Activated naive CD4-positive, alpha-beta T cell treated with anti-CD3 and anti-CD28 coated beads, Interleukin-2, amount 50 U/mL, for 72 hours (primary cell): ENCODE data around the gene CLEC4G. TPM values are rescaled to one million over a fixed set of nuclear protein-coding genes. Genes with fewer than 3 reads are reported as not detected.
A peak's percentile ranks its signal among the peaks of the same experiment; 100 is the strongest.
"Not testable (repeated sequence)": the region's sequence is repeated elsewhere in the genome, so short reads cannot be mapped to it uniquely, and the experiment has no call there.

Source experiments
- ATAC-seq, 2 donors: fragments of 150-1000 bp; cut with Tn5 transposase; 2 replicates each; pipeline ENCODE4 v1.10.0; 2021; ENCODE audit warnings: mild to moderate bottlenecking in 2 of 2, moderate library complexity in 2 of 2
- DNase-seq, 2 donors: peaks; one replicate each; pipeline ENCODE4 v3.0.0; 2021 to 2022; ENCODE audit warnings: low spot score in 2 of 2
- H3K27ac Mint-ChIP-seq, 2 donors: one replicate each; pipeline ENCODE4 v1.8.0; 2022; ENCODE audit warnings: mild to moderate bottlenecking in 2 of 2, mixed read lengths in 2 of 2
- H3K36me3 Mint-ChIP-seq, 2 donors: one replicate each; pipeline ENCODE4 v1.8.0; 2022; ENCODE audit warnings: mixed read lengths in 2 of 2
- H3K9me3 Mint-ChIP-seq, 2 donors: one replicate each; pipeline ENCODE4 v1.8.0; 2022; ENCODE audit warnings: mixed read lengths in 2 of 2
- total RNA-seq, 2 donors: library from RNA; stranded (reverse); gene quantifications; one replicate each; pipeline ENCODE4 v1.2.3, GENCODE V29; 2022

CLEC4G gene
- total RNA-seq, 2 donors from 2014 or later, result not detected

DNA sequence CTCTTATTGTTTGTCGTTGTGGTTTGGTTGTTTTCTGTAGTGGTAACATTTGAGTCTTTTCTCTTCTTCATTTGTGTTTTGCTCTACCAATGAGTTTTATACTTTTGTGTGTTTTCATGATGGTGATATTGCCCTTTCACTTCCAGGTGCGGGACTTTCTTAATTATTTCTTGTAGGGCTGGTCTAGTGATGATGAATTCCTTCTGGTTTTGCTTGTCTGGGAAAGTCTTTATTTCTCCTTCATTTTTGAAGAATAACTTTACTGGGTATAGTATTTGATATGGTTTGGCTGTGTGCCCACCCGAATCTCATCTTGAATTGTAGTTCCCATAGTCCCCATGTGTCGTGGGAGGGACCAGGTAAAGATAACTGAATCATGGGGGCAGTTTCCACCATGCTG lies 24.3 kb upstream of the CLEC4G start:
- Mint-ChIP-seq H3K36me3 (peaks cover 46 to 54% of the 10 kb centered on the region in 2 donors), H3K27ac (no peak overlapping the region), H3K9me3 (peaks cover 39 to 52% of the 10 kb centered on the region in 2 donors)
- DNase-seq, result no peak
- no peak for ATAC-seq

DNA sequence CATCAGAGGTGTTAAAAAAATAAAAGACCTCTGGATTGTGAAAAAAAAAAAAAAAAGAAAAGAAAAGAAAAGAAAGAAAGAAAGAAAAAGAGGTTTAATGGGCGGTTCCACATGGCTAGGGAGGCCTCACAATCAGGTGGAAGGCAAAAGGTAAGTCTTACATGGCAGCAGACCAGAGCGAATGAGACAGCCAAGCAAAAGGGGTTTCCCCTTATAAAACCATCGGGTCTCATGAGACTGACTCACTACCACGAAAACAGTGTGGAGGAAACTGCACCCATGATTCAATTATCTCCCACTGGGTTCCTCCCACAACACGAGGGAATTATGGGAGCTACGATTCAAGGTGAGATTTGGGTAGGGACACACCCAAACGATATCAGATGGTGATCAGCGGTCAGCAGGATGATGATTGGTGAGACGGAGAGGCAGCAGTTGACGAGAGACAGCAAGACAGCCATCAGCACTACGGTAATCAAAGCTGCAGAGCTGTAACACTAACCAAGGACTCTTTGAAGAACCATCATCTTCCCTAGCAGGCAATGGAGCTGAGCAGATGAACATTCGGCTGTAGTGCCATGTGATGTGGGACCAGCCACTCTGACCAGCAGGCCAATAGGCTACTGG lies 19.4 kb upstream of the CLEC4G start:
- peaks cover 25 to 44% of the 10 kb centered on the region in 2 donors for H3K9me3 Mint-ChIP-seq
- peaks cover 22 to 36% of the 10 kb centered on the region in 2 donors for H3K36me3 Mint-ChIP-seq
- DNase-seq, result peak; percentile 38 to 66
- ATAC-seq, result peak; percentile 96 to 99
- peak overlapping the region in 1 of 2 donors; percentile 31 for H3K27ac Mint-ChIP-seq

DNA sequence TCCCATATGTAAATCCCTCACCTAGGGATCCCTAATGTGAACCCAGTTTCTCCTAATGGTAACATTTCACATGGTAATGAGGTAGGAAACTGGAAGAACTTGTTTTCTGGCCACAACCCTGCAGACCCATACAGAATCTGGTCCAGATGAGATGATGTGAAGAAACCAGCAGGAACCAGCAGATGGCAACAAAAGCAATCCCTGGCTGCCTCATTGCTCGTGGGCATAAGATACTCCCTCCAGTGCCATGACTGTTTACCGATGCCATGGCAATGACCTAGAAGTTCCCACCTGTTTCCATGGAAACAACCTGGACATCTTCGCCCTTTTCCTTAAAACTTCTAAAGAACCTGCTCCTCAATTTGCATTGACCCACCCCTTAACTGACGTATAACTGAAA lies 16.8 kb upstream of the CLEC4G start:
- peaks cover 11 to 31% of the 10 kb centered on the region in 2 donors for H3K36me3 Mint-ChIP-seq
- H3K27ac Mint-ChIP-seq, result no peak overlapping the region
- ATAC-seq (no peak), DNase-seq (no peak)
- H3K9me3 Mint-ChIP-seq, result peaks cover 16 to 26% of the 10 kb centered on the region in 2 donors

DNA sequence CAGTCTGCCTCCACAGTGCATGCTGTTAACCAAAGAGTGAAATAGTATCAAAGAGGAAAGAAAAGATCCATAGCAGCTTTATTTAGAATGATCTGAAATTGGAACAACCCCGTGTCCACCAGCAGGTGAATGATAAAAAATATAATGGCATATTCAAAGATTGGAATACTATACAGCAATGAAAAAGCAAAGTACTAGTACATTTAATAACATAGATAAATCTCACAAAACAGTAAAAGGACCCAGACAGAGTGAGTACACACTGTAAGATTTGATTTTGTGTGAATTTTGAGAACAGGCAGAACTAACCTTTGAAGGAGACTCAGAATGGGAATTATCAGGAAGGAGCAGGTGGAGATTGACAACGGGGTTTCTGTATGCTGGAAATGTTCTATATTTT lies 16.3 kb upstream of the CLEC4G start:
- peaks cover 7 to 31% of the 10 kb centered on the region in 2 donors for H3K36me3 Mint-ChIP-seq
- no peak overlapping the region for H3K27ac Mint-ChIP-seq
- no peak for ATAC-seq

DNA sequence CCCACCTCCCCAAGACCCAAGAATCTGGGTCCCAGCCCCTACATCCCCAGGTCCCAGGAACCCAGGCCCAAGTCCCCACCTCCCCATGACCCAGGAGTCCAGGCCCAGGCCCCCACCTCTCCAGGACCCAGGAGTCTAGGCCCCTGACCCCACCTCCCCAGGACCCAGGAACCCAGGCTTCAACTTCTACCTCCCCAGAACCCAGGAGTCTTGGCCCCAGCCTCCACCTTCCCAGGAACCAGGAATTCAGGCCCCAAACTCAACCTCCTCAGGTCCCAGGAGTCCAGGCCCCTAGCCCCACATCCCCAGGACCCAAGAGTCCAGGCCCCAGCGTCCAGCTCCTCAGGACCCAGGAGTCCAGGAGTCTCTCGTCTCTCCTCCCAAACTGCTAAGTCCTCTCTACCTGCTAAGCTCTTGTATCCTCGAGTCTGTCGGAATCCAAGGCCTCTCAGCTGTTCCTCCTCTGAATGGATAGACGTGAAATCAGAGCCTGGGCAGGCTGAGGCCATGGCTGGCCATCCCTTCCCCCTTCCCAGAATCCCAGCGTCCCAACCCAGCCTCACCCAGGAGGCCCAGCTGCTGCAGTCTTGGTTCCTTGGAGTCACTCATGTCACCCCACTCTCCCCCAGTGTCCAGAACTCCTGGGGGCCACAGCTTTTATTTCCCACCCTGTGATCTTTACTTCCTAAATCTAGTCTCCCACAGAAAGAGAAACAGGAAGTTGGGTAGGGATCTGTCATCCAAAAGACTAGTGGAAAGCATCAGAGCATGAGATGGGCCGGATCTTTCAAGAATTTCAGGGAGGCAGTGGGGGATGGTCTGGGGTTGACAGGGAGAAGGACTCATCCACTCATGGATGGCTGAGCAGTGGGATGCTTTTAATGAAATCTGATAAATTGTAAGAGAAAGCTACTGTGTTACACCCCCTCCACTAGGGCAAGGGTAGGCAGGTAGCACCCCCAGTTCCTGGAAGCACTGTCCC lies 15.3 kb upstream of the CLEC4G start, which contains the start of gene CD209:
Gene CD209, minus strand, starts transcription at position 632 of the 982 bp plus-strand sequence. Its CDS starts 23 bp downstream, at position 609.
- ATAC-seq (no peak), DNase-seq (no peak)
- H3K36me3 Mint-ChIP-seq, result peaks cover 5 to 28% of the 10 kb centered on the region in 2 donors
- no peak within 1 kb of the TSS for H3K27ac Mint-ChIP-seq
- H3K9me3 Mint-ChIP-seq, result peaks cover 13 to 24% of the 10 kb centered on the region in 2 donors

More for the DNA sequence above, 16.3 kb upstream of the CLEC4G start:
- DNase-seq, result no peak
- H3K9me3 Mint-ChIP-seq, result peaks cover 14 to 26% of the 10 kb centered on the region in 2 donors

DNA sequence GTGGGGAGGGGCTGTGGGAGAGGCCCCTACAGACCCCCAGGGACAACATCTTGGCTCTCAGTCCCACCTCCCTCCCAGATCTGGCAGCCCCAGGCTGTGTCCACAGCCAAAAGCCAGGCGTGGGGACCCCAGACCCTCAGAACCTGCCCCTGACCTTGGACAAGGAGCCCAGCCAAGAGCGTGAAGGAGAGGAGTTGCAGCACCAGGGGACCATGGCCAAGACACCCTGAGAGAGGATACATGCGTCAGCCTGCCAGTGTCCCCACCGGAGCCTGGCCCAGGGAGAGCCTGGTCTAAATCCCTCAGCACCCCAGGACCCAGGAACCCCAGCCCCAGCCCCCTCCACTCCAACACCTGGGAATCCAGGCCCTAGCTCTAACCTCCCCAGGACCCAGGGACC lies 14.4 kb upstream of the CLEC4G start:
- peaks cover 5 to 23% of the 10 kb centered on the region in 2 donors for H3K36me3 Mint-ChIP-seq
- H3K27ac Mint-ChIP-seq, ATAC-seq, DNase-seq: not testable (repeated sequence)
- H3K9me3 Mint-ChIP-seq, result peaks cover 10 to 20% of the 10 kb centered on the region in 2 donors

DNA sequence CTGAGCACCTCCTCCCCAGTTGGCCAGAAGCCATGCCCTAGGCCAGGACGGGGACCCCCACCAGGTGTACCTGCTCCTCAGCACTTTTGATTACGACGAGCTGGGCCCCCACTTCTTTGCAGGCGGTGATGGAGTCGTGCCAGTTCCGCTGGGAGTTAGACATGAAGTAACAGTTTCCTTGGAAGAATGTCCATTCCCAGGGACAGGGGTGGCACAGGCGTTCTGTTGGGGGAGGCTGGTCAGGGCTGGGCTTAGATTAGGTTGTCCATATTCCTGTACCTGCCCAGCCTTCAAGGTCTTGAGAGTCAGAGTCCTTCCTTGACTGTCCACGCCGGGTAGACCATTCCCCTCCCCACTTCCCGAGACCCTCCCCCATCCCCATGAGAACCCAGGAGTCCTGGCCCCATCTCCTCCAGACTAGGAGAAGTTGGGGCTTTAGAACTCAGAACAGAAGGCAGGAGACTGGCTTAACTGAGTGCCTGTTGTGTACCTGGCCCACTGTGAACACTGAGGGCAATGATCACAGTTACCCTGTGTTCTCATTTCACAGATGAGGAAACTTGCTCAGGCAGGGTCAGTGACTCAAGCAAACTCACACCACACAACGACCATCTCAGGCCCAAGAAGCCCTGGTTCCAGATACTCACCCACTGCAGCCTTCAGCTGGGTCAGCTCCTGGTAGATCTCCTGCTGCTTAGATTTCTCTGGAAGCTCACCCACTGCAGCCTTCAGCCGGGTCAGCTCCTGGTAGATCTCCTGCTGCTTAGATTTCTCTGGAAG lies 13.2 kb upstream of the CLEC4G start:
- Mint-ChIP-seq H3K27ac (no peak overlapping the region), H3K36me3 (peaks cover 0 to 11% of the 10 kb centered on the region in 2 donors), H3K9me3 (peaks cover under 1 to 7% of the 10 kb centered on the region in 2 donors)
- ATAC-seq, result no peak
- DNase-seq, result no peak

DNA sequence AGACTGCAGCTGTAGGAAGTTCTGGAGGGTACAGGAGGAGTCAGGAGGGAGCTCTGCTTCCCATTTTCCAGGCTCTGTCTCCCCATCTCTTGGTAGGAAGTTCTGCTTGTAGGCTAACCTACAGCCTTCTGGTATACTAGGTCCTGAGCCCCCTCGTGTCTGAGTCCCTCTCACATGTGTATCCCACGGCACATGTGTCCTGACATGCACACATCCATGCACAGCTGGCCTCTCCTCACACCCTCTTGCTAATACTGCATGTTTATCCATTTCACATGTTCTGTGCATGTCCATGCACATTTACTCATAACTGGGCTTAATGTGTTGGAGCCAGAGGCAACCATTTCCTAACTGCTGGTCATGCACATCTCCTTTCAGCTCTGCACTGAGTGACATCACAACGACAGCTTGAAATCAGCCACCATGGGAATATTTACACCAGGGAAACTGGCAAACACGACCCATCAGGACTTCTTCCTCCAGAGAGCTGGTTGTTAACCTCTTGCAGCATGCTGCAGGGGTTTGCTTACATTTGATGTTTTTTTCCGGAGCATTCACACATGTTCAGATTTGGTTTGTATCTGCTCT lies 12.4 kb upstream of the CLEC4G start:
- Mint-ChIP-seq H3K36me3 (peaks cover 0 to 9% of the 10 kb centered on the region in 2 donors), H3K27ac (no peak overlapping the region), H3K9me3 (peaks cover 0 to 6% of the 10 kb centered on the region in 2 donors)
- DNase-seq (no peak), ATAC-seq (no peak)

DNA sequence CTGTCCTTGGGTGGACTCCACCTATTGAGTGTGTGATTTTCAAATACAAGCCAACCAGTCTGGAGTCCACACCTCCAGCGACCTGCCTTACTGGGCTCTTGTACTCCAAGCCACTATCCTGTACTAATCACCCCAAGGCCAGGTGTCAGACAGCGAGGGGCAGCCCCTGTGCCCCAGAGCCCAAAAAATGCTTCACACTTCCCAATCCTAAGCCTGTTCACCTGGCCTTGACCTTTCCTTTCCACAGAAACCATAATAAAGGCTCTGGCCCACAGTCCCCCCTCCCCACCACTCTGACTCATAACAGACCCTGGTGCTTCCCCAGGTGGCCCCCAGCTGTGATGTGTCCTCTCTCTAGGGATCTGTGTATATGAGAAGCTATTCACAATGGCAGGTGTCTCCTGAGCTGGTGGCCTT lies 11.5 kb upstream of the CLEC4G start:
- H3K9me3 Mint-ChIP-seq, result peaks cover 0 to 6% of the 10 kb centered on the region in 2 donors
- peaks cover 0 to 9% of the 10 kb centered on the region in 2 donors for H3K36me3 Mint-ChIP-seq
- no peak overlapping the region for H3K27ac Mint-ChIP-seq
- peak in 1 of 2 donors; percentile 86 for ATAC-seq
- no peak for DNase-seq

DNA sequence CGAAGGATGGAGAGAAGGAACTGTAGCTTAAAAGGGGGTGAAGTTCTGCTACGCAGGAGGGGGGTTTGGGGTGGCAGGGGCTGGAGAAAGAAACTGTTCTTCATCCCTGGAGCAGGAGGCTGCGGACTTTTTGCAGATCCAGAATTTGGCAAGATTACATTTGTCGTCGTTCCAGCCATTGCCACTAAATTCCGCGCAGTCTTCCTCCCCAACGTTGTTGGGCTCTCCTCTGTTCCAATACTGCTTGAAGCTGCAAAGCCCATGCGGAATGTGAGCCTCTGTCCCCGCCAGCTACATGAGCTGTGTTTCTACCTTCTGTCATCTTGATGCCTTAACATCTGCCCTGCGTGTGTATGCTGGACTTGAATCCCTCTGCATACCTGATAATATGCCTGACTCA lies 11.1 kb upstream of the CLEC4G start:
- peaks cover 0 to 8% of the 10 kb centered on the region in 2 donors for H3K36me3 Mint-ChIP-seq
- no peak overlapping the region for H3K27ac Mint-ChIP-seq
- ATAC-seq, result no peak
- no peak for DNase-seq
- peaks cover 0 to 3% of the 10 kb centered on the region in 2 donors for H3K9me3 Mint-ChIP-seq

DNA sequence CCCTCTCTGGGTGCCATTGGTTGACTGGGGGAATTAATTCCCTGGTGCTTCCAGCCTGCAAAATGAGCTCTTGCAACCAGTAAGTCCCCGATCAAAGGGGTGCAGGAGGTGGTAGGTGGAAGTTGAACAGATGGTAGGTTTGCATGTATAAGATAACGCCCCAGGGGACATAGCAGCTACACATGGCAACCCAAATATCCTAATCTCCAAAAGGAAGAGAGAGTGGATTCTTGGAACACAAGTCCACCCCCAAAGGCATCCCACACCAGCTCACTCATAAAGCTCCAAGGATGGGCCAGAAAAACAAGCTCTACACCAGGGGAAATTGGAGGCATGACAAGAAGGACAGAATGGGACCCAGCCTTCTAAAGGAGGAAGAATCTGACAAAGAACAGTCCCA lies 10.7 kb upstream of the CLEC4G start:
- ATAC-seq (no peak), DNase-seq (no peak)
- H3K36me3 Mint-ChIP-seq, result peaks cover 0 to 4% of the 10 kb centered on the region in 2 donors
- no peaks in the 10 kb centered on the region for H3K9me3 Mint-ChIP-seq
- H3K27ac Mint-ChIP-seq, result no peak overlapping the region

DNA sequence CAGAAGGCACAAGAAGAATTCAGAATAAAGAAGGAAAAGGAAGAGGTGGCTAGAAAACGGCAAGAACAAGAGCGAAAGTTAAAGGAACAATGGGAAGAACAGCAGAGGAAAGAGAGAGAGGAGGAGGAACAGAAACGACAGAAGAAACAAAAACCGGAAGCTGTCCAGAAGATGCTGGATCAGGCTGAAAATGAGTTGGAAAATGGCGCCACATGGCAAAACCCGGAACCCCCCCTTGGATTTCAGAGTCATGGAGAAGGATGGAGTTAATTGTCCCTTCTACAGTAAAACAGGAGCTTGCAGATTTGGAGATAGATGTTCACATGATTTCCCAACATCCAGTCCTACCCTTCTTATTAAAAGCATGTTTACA lies 8.8 kb upstream of the CLEC4G start:
- Mint-ChIP-seq H3K27ac (no peak overlapping the region), H3K36me3 (no peaks in the 10 kb centered on the region), H3K9me3 (no peaks in the 10 kb centered on the region)
- DNase-seq (no peak), ATAC-seq (no peak)

DNA sequence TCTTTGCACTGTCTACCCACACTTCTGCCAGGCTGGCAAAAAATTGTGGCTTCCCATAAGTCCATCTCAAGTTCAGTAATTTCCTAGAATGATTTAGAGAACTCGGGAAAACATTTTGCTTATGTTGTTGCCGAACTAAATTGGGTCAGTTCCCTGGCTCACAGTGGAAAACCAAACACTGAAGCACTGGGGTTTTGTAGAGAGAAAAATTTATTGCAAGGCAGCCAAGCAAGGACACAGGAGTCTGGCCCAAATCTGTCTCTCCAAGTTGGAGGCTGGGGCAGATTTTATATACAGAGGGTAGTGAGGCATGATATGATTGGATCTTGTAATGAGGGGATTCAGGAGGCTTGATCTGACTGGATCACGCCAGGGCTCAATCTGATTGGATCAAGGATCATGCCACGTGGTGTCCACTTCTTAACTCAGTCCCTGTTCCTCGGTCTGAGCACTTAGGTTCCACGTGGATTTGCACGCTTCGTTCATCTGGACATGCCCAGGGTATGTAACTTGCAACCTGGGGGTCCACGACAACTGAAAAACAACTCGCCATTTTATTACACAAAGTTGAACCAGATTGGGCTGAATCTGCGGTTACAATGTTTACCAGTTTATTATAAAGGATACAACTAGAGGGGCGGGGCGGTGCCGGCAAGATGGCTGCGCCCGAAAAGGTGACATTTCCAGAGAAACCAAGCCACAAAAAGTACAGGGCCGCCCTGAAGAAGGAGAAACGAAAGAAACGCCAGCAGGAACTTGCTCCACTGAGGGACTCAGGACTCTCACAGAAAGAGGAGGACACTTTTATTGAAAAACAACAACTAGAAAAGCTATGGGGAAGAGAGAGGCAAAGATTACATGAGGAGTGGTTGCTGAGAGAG lies 8.1 kb upstream of the CLEC4G start:
- no peak for DNase-seq
- Mint-ChIP-seq H3K36me3 (no peaks in the 10 kb centered on the region), H3K27ac (no peak overlapping the region), H3K9me3 (no peaks in the 10 kb centered on the region)
- ATAC-seq, result no peak

DNA sequence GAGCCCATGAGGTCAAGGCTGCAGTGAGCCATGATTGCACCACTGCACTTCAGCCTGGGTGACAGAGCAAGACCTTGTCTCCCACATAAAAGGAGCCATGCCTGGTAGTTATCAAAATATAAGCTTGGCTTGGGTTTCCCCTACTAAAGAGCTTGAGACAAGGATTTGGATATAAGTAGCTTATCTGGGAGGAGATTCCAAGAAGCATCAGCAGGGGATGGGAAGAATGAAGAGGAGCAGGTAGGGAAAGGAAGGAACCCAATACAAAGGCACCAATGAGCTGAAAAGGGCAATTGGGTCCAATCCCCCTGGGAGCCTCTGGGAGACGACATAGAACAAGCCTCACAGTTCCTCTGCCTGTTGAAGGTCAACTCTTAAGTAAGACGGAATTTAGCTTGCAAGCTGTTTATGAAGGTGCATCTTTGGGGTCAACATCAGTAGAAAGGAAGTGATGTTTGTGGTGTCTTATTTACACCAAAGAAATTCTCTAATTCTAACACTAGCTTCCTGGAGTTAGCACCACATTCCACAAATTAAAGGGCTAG lies 7.4 kb upstream of the CLEC4G start:
- ATAC-seq (no peak), DNase-seq (no peak)
- Mint-ChIP-seq H3K27ac (no peak overlapping the region), H3K36me3 (no peaks in the 10 kb centered on the region), H3K9me3 (no peaks in the 10 kb centered on the region)

DNA sequence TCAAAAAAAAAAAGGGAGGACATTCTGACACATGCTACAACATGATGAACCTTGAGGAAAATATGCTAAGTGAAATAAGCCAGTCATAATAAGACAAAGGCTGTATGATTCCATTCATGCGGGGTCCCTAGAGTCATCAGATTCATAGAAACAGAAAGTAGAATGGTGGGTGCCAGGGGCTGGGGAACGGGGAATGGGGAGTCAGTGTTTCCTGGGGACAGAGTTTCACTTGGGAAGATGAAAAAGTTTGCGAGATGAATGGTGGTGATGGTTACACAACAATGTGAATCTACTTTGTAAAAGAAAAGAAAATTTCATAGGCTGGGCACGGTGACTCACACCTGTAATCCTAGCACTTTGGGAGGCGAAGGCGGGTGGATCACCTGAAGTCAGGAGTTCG lies 6.1 kb upstream of the CLEC4G start:
- no peaks in the 10 kb centered on the region for H3K9me3 Mint-ChIP-seq
- no peaks in the 10 kb centered on the region for H3K36me3 Mint-ChIP-seq
- ATAC-seq (peak; percentile 86 to 93), DNase-seq (peak in 1 of 2 donors; percentile 58)
- H3K27ac Mint-ChIP-seq, result peak overlapping the region in 1 of 2 donors; percentile 71
